ENCODE data around the gene RFX4. TPM values are rescaled to one million over a fixed set of nuclear protein-coding genes. Genes with fewer than 3 reads are reported as not detected.

RFX4 gene
- total RNA-seq, 1 experiment from 2014 or later: not detected

GRCh38 chr12:106696681-106697417 lies 114.0 kb downstream of the RFX4 start:
- H3K4me1 ChIP-seq (ENCODE audit: control insufficient read depth, insufficient read depth, low read length): no peaks in the 10 kb centered on the region
- intact Hi-C loops (cut with micrococcal nuclease; ENCODE audit: unreplicated experiment) (no loop called here), in situ Hi-C loops (cut with HindIII; ENCODE audit: low pct_unique_long_range_greater_than_20kb, low sequenced_read_pairs) (no loop called here)
- DNase-seq (ENCODE audit: low read depth, low spot score) (no peak), ATAC-seq (no peak)
- TF ChIP-seq POLR2AphosphoS5 (IDR thresholded peaks at IDR 0.05; ENCODE audit: low read depth, low read length): no peak
- no peak for TF ChIP-seq TCF7L2 (IDR thresholded peaks at IDR 0.05; ENCODE audit: low read depth, low read length)
- TF ChIP-seq, protein P1, sequence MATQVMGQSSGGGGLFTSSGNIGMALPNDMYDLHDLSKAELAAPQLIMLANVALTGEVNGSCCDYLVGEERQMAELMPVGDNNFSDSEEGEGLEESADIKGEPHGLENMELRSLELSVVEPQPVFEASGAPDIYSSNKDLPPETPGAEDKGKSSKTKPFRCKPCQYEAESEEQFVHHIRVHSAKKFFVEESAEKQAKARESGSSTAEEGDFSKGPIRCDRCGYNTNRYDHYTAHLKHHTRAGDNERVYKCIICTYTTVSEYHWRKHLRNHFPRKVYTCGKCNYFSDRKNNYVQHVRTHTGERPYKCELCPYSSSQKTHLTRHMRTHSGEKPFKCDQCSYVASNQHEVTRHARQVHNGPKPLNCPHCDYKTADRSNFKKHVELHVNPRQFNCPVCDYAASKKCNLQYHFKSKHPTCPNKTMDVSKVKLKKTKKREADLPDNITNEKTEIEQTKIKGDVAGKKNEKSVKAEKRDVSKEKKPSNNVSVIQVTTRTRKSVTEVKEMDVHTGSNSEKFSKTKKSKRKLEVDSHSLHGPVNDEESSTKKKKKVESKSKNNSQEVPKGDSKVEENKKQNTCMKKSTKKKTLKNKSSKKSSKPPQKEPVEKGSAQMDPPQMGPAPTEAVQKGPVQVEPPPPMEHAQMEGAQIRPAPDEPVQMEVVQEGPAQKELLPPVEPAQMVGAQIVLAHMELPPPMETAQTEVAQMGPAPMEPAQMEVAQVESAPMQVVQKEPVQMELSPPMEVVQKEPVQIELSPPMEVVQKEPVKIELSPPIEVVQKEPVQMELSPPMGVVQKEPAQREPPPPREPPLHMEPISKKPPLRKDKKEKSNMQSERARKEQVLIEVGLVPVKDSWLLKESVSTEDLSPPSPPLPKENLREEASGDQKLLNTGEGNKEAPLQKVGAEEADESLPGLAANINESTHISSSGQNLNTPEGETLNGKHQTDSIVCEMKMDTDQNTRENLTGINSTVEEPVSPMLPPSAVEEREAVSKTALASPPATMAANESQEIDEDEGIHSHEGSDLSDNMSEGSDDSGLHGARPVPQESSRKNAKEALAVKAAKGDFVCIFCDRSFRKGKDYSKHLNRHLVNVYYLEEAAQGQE (IDR thresholded peaks at IDR 0.05; ENCODE audit: insufficient read depth in 1 of 2, low read depth in 2 of 2, low read length in 1 of 2): no peak
- no peak for TF ChIP-seq SIN3A (IDR thresholded peaks at IDR 0.05; ENCODE audit: borderline replicate concordance, insufficient read depth, low read depth, low read length)
- no peak for TF ChIP-seq CTCF (IDR thresholded peaks at IDR 0.05)
- H3K4me3 ChIP-seq (ENCODE audit: low read depth in 2 of 2, low read length in 2 of 2): no peak overlapping the region
- H3K9me3 ChIP-seq (ENCODE audit: control insufficient read depth, insufficient read depth, low read depth, low read length): no peaks in the 10 kb centered on the region
- CTCF ChIA-PET: no interaction called here
- H3K36me3 ChIP-seq (ENCODE audit: control insufficient read depth, insufficient read depth, low read length): no peaks in the 10 kb centered on the region
- BruUV-seq (replicated peaks): no TSS peak
- POLR2A ChIA-PET: interaction anchor here (0.6 kb wide), 1 partner anchor 11 kb away, joined by 3 read pairs; no protein-coding TSS in a partner anchor
- H3K27me3 ChIP-seq (ENCODE audit: control insufficient read depth, insufficient read depth, low read length): no peaks in the 10 kb centered on the region; the same call in 1 of the 2 replicates
- no peak overlapping the region for H3K27ac ChIP-seq (ENCODE audit: low read length)

DNA sequence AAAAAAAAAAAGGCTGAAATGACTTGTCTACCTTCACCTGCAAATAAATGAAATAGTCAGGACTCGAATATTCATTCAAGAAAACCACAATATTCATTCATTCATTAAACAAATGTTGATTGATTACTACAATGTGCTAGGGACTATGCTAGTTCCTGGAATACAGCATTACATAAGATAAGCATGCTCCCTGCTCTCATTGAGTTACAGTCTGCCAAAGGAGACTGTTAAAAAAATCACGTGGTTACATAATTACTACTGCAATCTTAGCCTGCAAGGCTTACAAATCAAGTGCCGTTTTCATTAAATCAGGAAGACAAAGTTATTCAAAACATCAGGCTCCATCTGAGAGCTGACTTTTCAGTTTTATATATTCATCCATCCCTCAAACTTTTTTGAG lies 121.3 kb downstream of the RFX4 start:
- no peak for ATAC-seq
- DNase-seq (ENCODE audit: low read depth, low spot score): no peak
- POLR2A ChIA-PET: no interaction called here
- BruUV-seq (replicated peaks): no TSS peak
- Histone ChIP-seq H3K4me3 (ENCODE audit: low read depth in 2 of 2, low read length in 2 of 2) (no peak overlapping the region), H3K9me3 (ENCODE audit: control insufficient read depth, insufficient read depth, low read depth, low read length) (no peaks in the 10 kb centered on the region), H3K27ac (ENCODE audit: low read length) (no peak overlapping the region), H3K4me1 (ENCODE audit: control insufficient read depth, insufficient read depth, low read length) (no peaks in the 10 kb centered on the region), H3K36me3 (ENCODE audit: control insufficient read depth, insufficient read depth, low read length) (no peaks in the 10 kb centered on the region), H3K27me3 (ENCODE audit: control insufficient read depth, insufficient read depth, low read length) (no peaks in the 10 kb centered on the region; the same call in none of the 2 replicates)
- intact Hi-C loops (cut with micrococcal nuclease; ENCODE audit: unreplicated experiment) (no loop called here), in situ Hi-C loops (cut with HindIII; ENCODE audit: low pct_unique_long_range_greater_than_20kb, low sequenced_read_pairs) (no loop called here)
- CTCF ChIA-PET: no interaction called here
- TF ChIP-seq SIN3A (IDR thresholded peaks at IDR 0.05; ENCODE audit: borderline replicate concordance, insufficient read depth, low read depth, low read length): no peak
- TF ChIP-seq, protein P1 (IDR thresholded peaks at IDR 0.05; ENCODE audit: insufficient read depth in 1 of 2, low read depth in 2 of 2, low read length in 1 of 2): no peak
- no peak for TF ChIP-seq CTCF (IDR thresholded peaks at IDR 0.05)
- TF ChIP-seq TCF7L2 (IDR thresholded peaks at IDR 0.05; ENCODE audit: low read depth, low read length): no peak
- no peak for TF ChIP-seq POLR2AphosphoS5 (IDR thresholded peaks at IDR 0.05; ENCODE audit: low read depth, low read length)

All from Panc1 (cell line).